Vagina (tissue), 2 donors: ENCODE data around the gene PKDCC. TPM values are rescaled to one million over a fixed set of nuclear protein-coding genes. Genes with fewer than 3 reads are reported as not detected.

Experiments used
- DNase-seq, 2 donors: peaks; one replicate each; pipeline ENCODE4 v3.0.0-alpha.2; 2017; ENCODE audit errors: extremely low spot score in 2 of 2
- H3K27ac ChIP-seq: fragments of 200-600 bp; sonication (generic); one replicate; pipeline ENCODE4 v1.5.1; 2019
- H3K27me3 ChIP-seq: fragments of 200-600 bp; sonication (generic); one replicate; pipeline ENCODE4 v1.5.1; 2019
- H3K36me3 ChIP-seq, 2 donors: fragments of 200-600 bp; sonication (generic); one replicate each; pipeline ENCODE4 v1.5.1; 2017 to 2019
- H3K4me1 ChIP-seq: fragments of 200-600 bp; sonication (generic); one replicate; pipeline ENCODE4 v1.5.1; 2019
- H3K4me3 ChIP-seq, 2 donors: fragments of 200-600 bp; sonication (generic); 1 replicate in 1 of 2; 2 replicates in 1 of 2; pipeline ENCODE4 v1.5.1; 2016 to 2019
- H3K9me3 ChIP-seq: fragments of 200-600 bp; sonication (generic); one replicate; pipeline ENCODE4 v1.5.1; 2019
- CTCF ChIP-seq, 3 experiments: fragments of 450-650 bp in 2 of 3; fragments of 200-600 bp in 1 of 3; sonication (generic) in 1 of 3; IDR thresholded peaks; one replicate each; pipeline ENCODE4 v1.5.1; 2017 to 2019; ENCODE audit warnings: antibody characterized with exemption in 3 of 3, mild to moderate bottlenecking in 2 of 3, moderate library complexity in 2 of 3
- POLR2A ChIP-seq, 2 donors: fragments of 450-650 bp; IDR thresholded peaks; one replicate each; pipeline ENCODE4 v1.6.1; 2017; ENCODE audit warnings: antibody characterized with exemption in 2 of 2, mild to moderate bottlenecking in 2 of 2, moderate library complexity in 2 of 2
- POLR2AphosphoS5 ChIP-seq, 2 donors: sonication (generic); formaldehyde crosslinking; IDR thresholded peaks; one replicate each; pipeline ENCODE4 v1.9.0; 2017; ENCODE audit warnings: antibody characterized with exemption in 2 of 2, mild to moderate bottlenecking in 2 of 2, low read depth in 1 of 2; ENCODE audit not compliant: insufficient read depth in 1 of 2
- intact Hi-C: fragments of 100-400 bp; cut with DNase I; formaldehyde crosslinking; loops from one replicate; pipeline ENCODE4 v1.15.1; 2023
- total RNA-seq: library from RNA; depleted of rRNA; stranded (reverse); fragments of >200 nt; gene quantifications from one replicate; pipeline ENCODE4 v1.2.3, GENCODE V29; 2016

The PKDCC gene
- total RNA-seq, 1 donor from 2014 or later: 146 TPM

GRCh38 chr2:42053482-42053790, 5.6 kb downstream of the PKDCC start:
- H3K4me1 ChIP-seq: peaks cover 68% of the 10 kb centered on the region
- peak overlapping the region; percentile 89 for H3K27ac ChIP-seq
- no peaks in the 10 kb centered on the region for H3K9me3 ChIP-seq

GRCh38 chr2:42053791-42054701, 6.2 kb downstream of the PKDCC start:
- H3K27ac ChIP-seq: peak overlapping the region; percentile 89
- DNase-seq: no peak
- intact Hi-C loops: no loop called here
- H3K4me1 ChIP-seq: peaks cover 69% of the 10 kb centered on the region
- H3K4me3 ChIP-seq: peak overlapping the region; percentile 68 to 88
- H3K36me3 ChIP-seq: peaks cover 0 to 20% of the 10 kb centered on the region in 2 donors
- H3K9me3 ChIP-seq: no peaks in the 10 kb centered on the region
- TF ChIP-seq POLR2AphosphoS5 (IDR thresholded peaks at IDR 0.05; ENCODE audit: insufficient read depth in 1 of 2, low read depth in 1 of 2) (peak; percentile 50 to 81), CTCF (IDR thresholded peaks at IDR 0.05) (no peak)
- H3K27me3 ChIP-seq: no peaks in the 10 kb centered on the region

More at GRCh38 chr2:42053482-42053790, 5.6 kb downstream of the PKDCC start:
- TF ChIP-seq POLR2AphosphoS5 (IDR thresholded peaks at IDR 0.05; ENCODE audit: insufficient read depth in 1 of 2, low read depth in 1 of 2) (no peak), POLR2A (IDR thresholded peaks at IDR 0.05) (no peak), CTCF (IDR thresholded peaks at IDR 0.05) (no peak)
- Histone ChIP-seq H3K27me3 (no peaks in the 10 kb centered on the region), H3K4me3 (peak overlapping the region; percentile 68 to 88), H3K36me3 (peaks cover 0 to 14% of the 10 kb centered on the region in 2 donors)
- intact Hi-C loops: no loop called here
- DNase-seq: no peak

GRCh38 chr2:42054714-42055430, 7.1 kb downstream of the PKDCC start:
- TF ChIP-seq POLR2A (IDR thresholded peaks at IDR 0.05) (no peak), POLR2AphosphoS5 (IDR thresholded peaks at IDR 0.05; ENCODE audit: insufficient read depth in 1 of 2, low read depth in 1 of 2) (no peak), CTCF (IDR thresholded peaks at IDR 0.05) (no peak)
- peaks cover 78% of the 10 kb centered on the region for H3K4me1 ChIP-seq

GRCh38 chr2:42055573-42056514, 8.0 kb downstream of the PKDCC start:
- H3K27ac ChIP-seq: peak overlapping the region; percentile 89
- H3K9me3 ChIP-seq: no peaks in the 10 kb centered on the region
- peaks cover 81% of the 10 kb centered on the region for H3K4me1 ChIP-seq
- no peak for TF ChIP-seq CTCF (IDR thresholded peaks at IDR 0.05)
- TF ChIP-seq POLR2A (IDR thresholded peaks at IDR 0.05): no peak
- no peak for TF ChIP-seq POLR2AphosphoS5 (IDR thresholded peaks at IDR 0.05; ENCODE audit: insufficient read depth in 1 of 2, low read depth in 1 of 2)
- no peaks in the 10 kb centered on the region for H3K27me3 ChIP-seq
- peaks cover 0 to 25% of the 10 kb centered on the region in 2 donors for H3K36me3 ChIP-seq
- intact Hi-C loops: no loop called here
- no peak for DNase-seq
- no peak overlapping the region for H3K4me3 ChIP-seq

More at GRCh38 chr2:42054714-42055430, 7.1 kb downstream of the PKDCC start:
- intact Hi-C loops: no loop called here
- H3K4me3 ChIP-seq: no peak overlapping the region
- no peaks in the 10 kb centered on the region for H3K9me3 ChIP-seq
- H3K27me3 ChIP-seq: no peaks in the 10 kb centered on the region
- no peak for DNase-seq
- peak overlapping the region; percentile 89 for H3K27ac ChIP-seq
- H3K36me3 ChIP-seq: peaks cover 0 to 25% of the 10 kb centered on the region in 2 donors
